Endothelial cell of umbilical vein (primary cell): ENCODE data around the gene SYNM.

Experiments used
- EZH2 ChIP-seq: IDR thresholded peaks from 2 replicates; pipeline ENCODE4 v1.6.1; 2012; ENCODE audit warnings: borderline replicate concordance, low read depth, mild to moderate bottlenecking, moderate library complexity, low read length, inconsistent platforms; ENCODE audit not compliant: severe bottlenecking
- MAX ChIP-seq: IDR thresholded peaks from 2 replicates; pipeline ENCODE4 v1.6.1; 2011; ENCODE audit not compliant: insufficient read depth, insufficient read length
- POLR2AphosphoS5 ChIP-seq: IDR thresholded peaks from 2 replicates; pipeline ENCODE4 v1.6.1; 2012; ENCODE audit warnings: low read depth, mild to moderate bottlenecking, control low read depth, low read length, moderate library complexity; ENCODE audit not compliant: insufficient read depth
- TF ChIP-seq, protein P1 (sequence below), 2 donors: IDR thresholded peaks; 1 replicate in 1 of 2; 2 replicates in 1 of 2; pipeline ENCODE4 v1.5.1; 2011; ENCODE audit warnings: low read length in 2 of 2, mild to moderate bottlenecking in 2 of 2, moderate library complexity in 2 of 2, control low read depth in 1 of 2, inconsistent platforms in 1 of 2, low read depth in 1 of 2; ENCODE audit not compliant: insufficient read depth in 1 of 2; ENCODE audit errors: extremely low read depth in 1 of 2

DNA sequence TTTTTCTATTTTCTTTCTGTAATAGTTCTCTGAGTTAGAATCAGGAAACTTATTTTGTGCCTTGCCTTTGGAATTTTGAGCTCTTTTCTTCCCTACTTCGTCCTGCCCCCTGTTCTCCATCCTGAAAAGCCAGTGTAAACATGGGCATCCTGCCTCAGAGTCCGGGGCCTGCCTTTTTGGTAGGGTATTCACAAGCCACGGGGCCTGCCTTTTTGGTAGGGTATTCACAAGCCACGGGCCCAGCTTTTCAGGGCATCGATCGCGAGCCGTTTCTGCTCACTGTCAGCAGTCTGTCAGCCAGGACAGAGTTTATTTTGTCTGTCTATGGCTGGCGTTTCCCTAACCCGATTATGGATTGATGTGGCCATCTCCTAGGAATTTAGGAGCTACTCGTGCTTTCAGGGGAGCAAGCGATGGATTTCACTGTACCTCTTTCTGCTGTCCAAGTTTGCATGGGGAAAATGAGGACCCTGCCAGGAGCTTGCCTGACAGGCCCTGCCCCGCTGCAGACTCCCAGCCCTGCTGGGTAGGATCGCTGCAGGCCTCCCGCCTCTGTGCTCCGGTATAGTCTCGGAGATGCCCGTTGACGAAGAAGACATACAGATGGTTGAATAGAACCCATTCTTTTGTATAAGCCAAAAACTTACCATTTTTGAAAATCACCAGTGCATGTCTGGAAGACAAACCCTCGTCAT, 12.8 kb downstream of the SYNM start:
- TF ChIP-seq MAX, result no peak
- TF ChIP-seq POLR2AphosphoS5, result no peak
- TF ChIP-seq EZH2, result no peak
- TF ChIP-seq, protein P1, sequence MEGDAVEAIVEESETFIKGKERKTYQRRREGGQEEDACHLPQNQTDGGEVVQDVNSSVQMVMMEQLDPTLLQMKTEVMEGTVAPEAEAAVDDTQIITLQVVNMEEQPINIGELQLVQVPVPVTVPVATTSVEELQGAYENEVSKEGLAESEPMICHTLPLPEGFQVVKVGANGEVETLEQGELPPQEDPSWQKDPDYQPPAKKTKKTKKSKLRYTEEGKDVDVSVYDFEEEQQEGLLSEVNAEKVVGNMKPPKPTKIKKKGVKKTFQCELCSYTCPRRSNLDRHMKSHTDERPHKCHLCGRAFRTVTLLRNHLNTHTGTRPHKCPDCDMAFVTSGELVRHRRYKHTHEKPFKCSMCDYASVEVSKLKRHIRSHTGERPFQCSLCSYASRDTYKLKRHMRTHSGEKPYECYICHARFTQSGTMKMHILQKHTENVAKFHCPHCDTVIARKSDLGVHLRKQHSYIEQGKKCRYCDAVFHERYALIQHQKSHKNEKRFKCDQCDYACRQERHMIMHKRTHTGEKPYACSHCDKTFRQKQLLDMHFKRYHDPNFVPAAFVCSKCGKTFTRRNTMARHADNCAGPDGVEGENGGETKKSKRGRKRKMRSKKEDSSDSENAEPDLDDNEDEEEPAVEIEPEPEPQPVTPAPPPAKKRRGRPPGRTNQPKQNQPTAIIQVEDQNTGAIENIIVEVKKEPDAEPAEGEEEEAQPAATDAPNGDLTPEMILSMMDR (IDR thresholded peaks at IDR 0.05; ENCODE audit: extremely low read depth in 1 of 2, insufficient read depth in 1 of 2, low read depth in 1 of 2, low read length in 2 of 2), result no peak
